HG03378 (cell line): Measurements from ENCODE around the gene DNM1L.
A peak's percentile ranks its signal among the peaks of the same experiment; 100 is the strongest.
"Not testable (repeated sequence)": the region's sequence is repeated elsewhere in the genome, so short reads cannot be mapped to it uniquely, and the experiment has no call there.

ENCODE experiments used
- ATAC-seq: cut with Tn5 transposase; IDR thresholded peaks from one replicate; pipeline ENCODE4 v1.9.1; 2021; ENCODE audit warnings: mild to moderate bottlenecking, moderate library complexity; ENCODE audit not compliant: unreplicated experiment

Gene DNM1L

GRCh38 chr12:32695787-32696186 lies 16.7 kb downstream of the DNM1L start:
- ATAC-seq, result no peak

- no peak for ATAC-seq
Measured at GRCh38 chr12:32697445-32697844, 18.3 kb downstream of the DNM1L start.

- ATAC-seq, result no peak
Measured at GRCh38 chr12:32698285-32698684, 19.2 kb downstream of the DNM1L start.

GRCh38 chr12:32699437-32699836 lies 20.3 kb downstream of the DNM1L start:
- ATAC-seq, result not testable (repeated sequence)

GRCh38 chr12:32702473-32702872 lies 23.4 kb downstream of the DNM1L start:
- no peak for ATAC-seq

GRCh38 chr12:32702946-32703345 lies 23.8 kb downstream of the DNM1L start:
- ATAC-seq, result no peak

GRCh38 chr12:32705783-32706182 lies 26.7 kb downstream of the DNM1L start:
- ATAC-seq, result no peak

GRCh38 chr12:32706335-32707024 lies 27.4 kb downstream of the DNM1L start:
- no peak for ATAC-seq

- ATAC-seq, result no peak
Measured at GRCh38 chr12:32708926-32709325, 29.8 kb downstream of the DNM1L start.

GRCh38 chr12:32714772-32715171 lies 35.7 kb downstream of the DNM1L start:
- ATAC-seq, result no peak

- no peak for ATAC-seq
Measured at GRCh38 chr12:32718926-32719325, 39.8 kb downstream of the DNM1L start.

- not testable (repeated sequence) for ATAC-seq
Measured at GRCh38 chr12:32725308-32725707, 46.2 kb downstream of the DNM1L start.

GRCh38 chr12:32726286-32726685 lies 47.2 kb downstream of the DNM1L start:
- ATAC-seq, result no peak

- no peak for ATAC-seq
Measured at GRCh38 chr12:32727237-32727636, 48.1 kb downstream of the DNM1L start.

GRCh38 chr12:32734952-32735351 lies 55.9 kb downstream of the DNM1L start:
- ATAC-seq, result no peak

- ATAC-seq, result no peak
Measured at GRCh38 chr12:32736445-32736844, 57.3 kb downstream of the DNM1L start.

- ATAC-seq, result no peak
Measured at GRCh38 chr12:32737715-32738114, 58.6 kb downstream of the DNM1L start.

- no peak for ATAC-seq
Measured at GRCh38 chr12:32739279-32739678, 60.2 kb downstream of the DNM1L start.

GRCh38 chr12:32742133-32742532 lies 63.0 kb downstream of the DNM1L start:
- ATAC-seq, result no peak

GRCh38 chr12:32743264-32743663 lies 64.2 kb downstream of the DNM1L start:
- no peak for ATAC-seq

- no peak for ATAC-seq
Measured at GRCh38 chr12:32753605-32754004, 74.5 kb downstream of the DNM1L start.

- no peak for ATAC-seq
Measured at GRCh38 chr12:32754111-32754510, 75.0 kb downstream of the DNM1L start.

GRCh38 chr12:32755051-32755653 lies 76.1 kb downstream of the DNM1L start:
- ATAC-seq, result peak; percentile 70
